Ascending aorta (tissue), 2 donors: Measurements from ENCODE around the gene MALRD1. TPM values are rescaled to one million over a fixed set of nuclear protein-coding genes. Genes with fewer than 3 reads are reported as not detected.

Source experiments
- DNase-seq, 2 donors: peaks; one replicate each; pipeline ENCODE4 v3.0.0-alpha.2; 2019; ENCODE audit warnings: low spot score in 2 of 2
- H3K27ac ChIP-seq, 2 donors: fragments of 200-600 bp; sonication (generic); one replicate each; pipeline ENCODE4 v1.5.1; 2016 to 2017; ENCODE audit warnings: mild to moderate bottlenecking in 1 of 2
- H3K27me3 ChIP-seq: fragments of 200-600 bp; sonication (generic); one replicate; pipeline ENCODE4 v1.5.1; 2017
- H3K36me3 ChIP-seq, 2 donors: fragments of 200-600 bp; sonication (generic); one replicate each; pipeline ENCODE4 v1.5.1; 2016
- H3K4me1 ChIP-seq, 2 donors: fragments of 200-600 bp; sonication (generic); one replicate each; pipeline ENCODE4 v1.5.1; 2016 to 2017; ENCODE audit warnings: mild to moderate bottlenecking in 1 of 2
- H3K4me3 ChIP-seq, 2 donors: fragments of 200-600 bp; sonication (generic); one replicate each; pipeline ENCODE4 v1.5.1; 2016 to 2017; ENCODE audit warnings: mild to moderate bottlenecking in 1 of 2
- H3K9me3 ChIP-seq, 2 donors: fragments of 200-600 bp; sonication (generic); one replicate each; pipeline ENCODE4 v1.5.1; 2016
- CTCF ChIP-seq, 3 experiments: fragments of 200-600 bp in 2 of 3; fragments of 450-650 bp in 1 of 3; sonication (generic) in 2 of 3; IDR thresholded peaks; one replicate each; pipeline ENCODE4 v1.5.1; 2016 to 2019; ENCODE audit warnings: antibody characterized with exemption in 3 of 3, mild to moderate bottlenecking in 1 of 3, moderate library complexity in 1 of 3
- intact Hi-C: fragments of 100-400 bp; cut with DNase I; formaldehyde crosslinking; loops from one replicate; pipeline ENCODE4 v1.15.1; 2023
- total RNA-seq: library from RNA; depleted of rRNA; stranded (reverse); fragments of >200 nt; gene quantifications from one replicate; pipeline ENCODE4 v1.1.0, GENCODE V29; 2016

The MALRD1 gene
- total RNA-seq, 1 donor from 2014 or later, result not detected

DNA sequence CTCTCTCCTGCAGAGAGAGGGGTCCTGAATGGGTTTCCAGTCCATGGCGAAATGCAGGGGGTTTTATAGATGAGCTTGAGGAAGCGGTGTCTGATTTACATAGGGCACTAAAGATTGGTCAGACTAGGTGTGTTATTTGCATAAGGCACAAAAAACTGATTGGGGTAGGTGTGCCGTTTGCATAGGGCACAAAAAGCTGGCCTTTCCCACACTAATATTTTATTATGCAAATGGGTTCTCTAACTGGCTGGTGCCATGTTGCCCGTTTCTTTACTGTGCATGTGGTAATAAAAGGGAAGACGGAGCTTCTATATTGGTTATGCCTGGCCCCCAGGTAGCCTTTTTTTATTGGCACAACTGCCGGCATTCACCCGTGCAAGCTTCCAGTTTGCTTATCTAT, 50.2 kb downstream of the MALRD1 start:
- H3K4me3 ChIP-seq, result no peak overlapping the region
- intact Hi-C loops, result no loop called here
- no peaks in the 10 kb centered on the region for H3K36me3 ChIP-seq
- no peaks in the 10 kb centered on the region for H3K4me1 ChIP-seq
- H3K27ac ChIP-seq, result no peak overlapping the region
- no peaks in the 10 kb centered on the region for H3K27me3 ChIP-seq
- no peak for TF ChIP-seq CTCF (IDR thresholded peaks at IDR 0.05)
- no peaks in the 10 kb centered on the region for H3K9me3 ChIP-seq
- DNase-seq, result no peak

GRCh38 chr10:19107406-19107805, 58.8 kb downstream of the MALRD1 start:
- no peak overlapping the region for H3K27ac ChIP-seq
- no peak for TF ChIP-seq CTCF (IDR thresholded peaks at IDR 0.05)
- H3K27me3 ChIP-seq, result no peaks in the 10 kb centered on the region
- H3K4me3 ChIP-seq, result no peak overlapping the region
- no peaks in the 10 kb centered on the region for H3K4me1 ChIP-seq
- H3K36me3 ChIP-seq, result no peaks in the 10 kb centered on the region
- no peak for DNase-seq
- H3K9me3 ChIP-seq, result peaks cover 0 to 5% of the 10 kb centered on the region in 2 donors
- intact Hi-C loops, result no loop called here

- intact Hi-C loops, result no loop called here
- Histone ChIP-seq H3K9me3 (peaks cover 0 to 5% of the 10 kb centered on the region in 2 donors), H3K4me1 (no peaks in the 10 kb centered on the region), H3K27me3 (no peaks in the 10 kb centered on the region), H3K4me3 (no peak overlapping the region), H3K27ac (no peak overlapping the region), H3K36me3 (no peaks in the 10 kb centered on the region)
- no peak for DNase-seq
- TF ChIP-seq CTCF (IDR thresholded peaks at IDR 0.05), result no peak
These were observed 63.1 kb downstream of the MALRD1 start for GRCh38 chr10:19111501-19112267.

DNA sequence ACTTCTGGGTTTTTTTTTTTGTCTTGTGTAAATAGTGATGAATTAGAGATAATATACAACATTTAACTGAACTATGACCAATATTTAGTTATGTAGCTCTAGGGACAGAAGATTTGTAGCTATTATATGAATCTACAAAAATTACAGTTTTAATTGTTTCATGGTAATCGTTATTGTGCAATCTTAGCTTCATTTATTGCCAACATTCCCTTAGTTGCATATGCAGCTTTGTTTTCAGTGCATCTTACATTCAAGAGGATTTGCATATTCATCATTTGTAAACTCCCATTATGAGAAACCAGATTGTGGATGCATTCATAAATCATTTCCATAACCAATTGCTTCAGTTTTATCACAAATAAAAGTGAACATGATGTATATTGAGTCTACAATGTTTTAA, 68.8 kb downstream of the MALRD1 start:
- no peak overlapping the region for H3K27ac ChIP-seq
- no peaks in the 10 kb centered on the region for H3K4me1 ChIP-seq
- no peak for DNase-seq
- intact Hi-C loops, result no loop called here
- no peaks in the 10 kb centered on the region for H3K27me3 ChIP-seq
- no peaks in the 10 kb centered on the region for H3K9me3 ChIP-seq
- H3K36me3 ChIP-seq, result no peaks in the 10 kb centered on the region
- H3K4me3 ChIP-seq, result no peak overlapping the region
- no peak for TF ChIP-seq CTCF (IDR thresholded peaks at IDR 0.05)

DNA sequence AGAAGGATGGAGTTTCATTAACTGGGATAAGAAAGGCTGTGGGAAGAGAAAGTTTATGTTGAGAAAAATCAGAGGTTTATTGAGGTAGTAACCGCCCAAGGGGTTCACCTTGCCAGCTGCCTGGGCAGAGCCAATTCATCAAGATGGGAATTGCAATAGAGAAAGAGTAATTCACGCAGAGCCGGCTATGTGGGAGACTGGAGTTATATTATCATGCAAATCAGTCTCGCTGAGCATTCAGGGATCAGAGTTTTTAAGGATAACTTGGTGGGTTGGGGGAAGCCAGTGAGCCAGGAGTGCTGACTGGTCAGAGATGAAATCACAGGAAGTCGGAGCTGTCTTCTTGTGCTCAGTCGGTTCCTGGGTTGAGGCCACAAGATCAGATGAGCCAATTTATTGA, 70.6 kb downstream of the MALRD1 start:
- DNase-seq, result no peak
- H3K9me3 ChIP-seq, result no peaks in the 10 kb centered on the region
- H3K4me3 ChIP-seq, result no peak overlapping the region
- intact Hi-C loops, result no loop called here
- H3K27me3 ChIP-seq, result no peaks in the 10 kb centered on the region
- no peak overlapping the region for H3K27ac ChIP-seq
- no peaks in the 10 kb centered on the region for H3K36me3 ChIP-seq
- no peaks in the 10 kb centered on the region for H3K4me1 ChIP-seq
- no peak for TF ChIP-seq CTCF (IDR thresholded peaks at IDR 0.05)
